HG03060 (cell line): ENCODE results near the gene SERTAD2.

ENCODE experiments used
- ATAC-seq: cut with Tn5 transposase; IDR thresholded peaks from one replicate; pipeline ENCODE4 v1.9.1; 2021; ENCODE audit warnings: low read depth, moderate number of reproducible peaks; ENCODE audit not compliant: unreplicated experiment

The SERTAD2 gene

GRCh38 chr2:64653109-64654062 lies at the start of gene SERTAD2:
TSS of gene SERTAD2 (minus strand) at chr2:64653913. CDS start at chr2:64636871, 17,042 bp downstream.
- ATAC-seq = no peak

- peak; percentile 30 for ATAC-seq
These were observed 46.6 kb upstream of the SERTAD2 start for GRCh38 chr2:64700133-64700809.

GRCh38 chr2:64699712-64700111 lies 46.0 kb upstream of the SERTAD2 start:
- peak; percentile 23 for ATAC-seq

- ATAC-seq = peak; percentile 79
These were observed 45.1 kb upstream of the SERTAD2 start for GRCh38 chr2:64698668-64699444.

GRCh38 chr2:64698177-64698643 lies 44.5 kb upstream of the SERTAD2 start:
- ATAC-seq = no peak

- no peak for ATAC-seq
These were observed 43.8 kb upstream of the SERTAD2 start for GRCh38 chr2:64697297-64698176.

- ATAC-seq = no peak
These were observed 42.9 kb upstream of the SERTAD2 start for GRCh38 chr2:64696636-64697035.

DNA sequence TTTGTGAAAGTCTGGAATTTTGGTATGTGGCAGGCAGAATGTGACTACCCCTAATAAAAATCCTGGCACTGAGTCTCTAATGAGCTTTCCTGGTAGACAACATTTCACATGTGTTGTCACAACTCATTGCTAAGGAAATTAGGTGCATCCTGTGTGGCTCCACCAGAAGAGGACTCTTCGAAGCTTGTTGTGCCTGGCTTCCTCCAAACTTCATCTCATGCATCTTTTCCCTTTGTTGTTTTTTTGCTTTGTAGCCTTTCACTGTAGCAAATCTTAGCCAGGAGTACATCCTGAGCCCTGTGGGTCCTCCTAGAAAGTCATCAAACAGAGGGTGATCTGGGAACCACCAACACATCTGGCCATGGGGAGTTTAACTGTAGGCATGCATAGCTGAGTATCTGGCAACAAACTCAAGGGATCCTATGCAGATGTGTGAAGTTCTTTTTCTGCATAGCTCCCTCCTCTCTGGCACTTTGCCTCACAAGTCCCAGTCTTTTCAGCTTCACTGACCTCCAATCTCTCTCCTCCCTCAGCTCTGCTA lies 42.1 kb upstream of the SERTAD2 start:
- ATAC-seq = no peak

GRCh38 chr2:64692401-64692800 lies 38.7 kb upstream of the SERTAD2 start:
- no peak for ATAC-seq

DNA sequence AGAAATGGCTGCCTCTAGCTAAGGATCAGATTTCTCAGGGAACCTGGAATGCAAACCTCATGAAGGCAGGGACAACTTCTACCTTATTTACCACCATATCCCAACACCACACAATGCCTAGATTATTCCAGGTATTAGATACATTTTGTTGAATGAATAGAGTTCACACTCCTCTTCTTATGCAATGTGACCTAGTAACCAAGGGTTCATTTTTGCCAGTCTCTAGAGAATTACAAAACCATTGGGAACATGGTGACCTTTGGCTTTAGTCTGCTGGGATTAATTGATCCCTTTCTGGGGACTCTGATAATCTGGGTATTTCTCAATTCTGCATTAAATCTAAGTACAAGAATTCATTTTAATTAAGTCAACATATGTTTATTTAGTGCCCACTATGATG lies 35.2 kb upstream of the SERTAD2 start:
- no peak for ATAC-seq

DNA sequence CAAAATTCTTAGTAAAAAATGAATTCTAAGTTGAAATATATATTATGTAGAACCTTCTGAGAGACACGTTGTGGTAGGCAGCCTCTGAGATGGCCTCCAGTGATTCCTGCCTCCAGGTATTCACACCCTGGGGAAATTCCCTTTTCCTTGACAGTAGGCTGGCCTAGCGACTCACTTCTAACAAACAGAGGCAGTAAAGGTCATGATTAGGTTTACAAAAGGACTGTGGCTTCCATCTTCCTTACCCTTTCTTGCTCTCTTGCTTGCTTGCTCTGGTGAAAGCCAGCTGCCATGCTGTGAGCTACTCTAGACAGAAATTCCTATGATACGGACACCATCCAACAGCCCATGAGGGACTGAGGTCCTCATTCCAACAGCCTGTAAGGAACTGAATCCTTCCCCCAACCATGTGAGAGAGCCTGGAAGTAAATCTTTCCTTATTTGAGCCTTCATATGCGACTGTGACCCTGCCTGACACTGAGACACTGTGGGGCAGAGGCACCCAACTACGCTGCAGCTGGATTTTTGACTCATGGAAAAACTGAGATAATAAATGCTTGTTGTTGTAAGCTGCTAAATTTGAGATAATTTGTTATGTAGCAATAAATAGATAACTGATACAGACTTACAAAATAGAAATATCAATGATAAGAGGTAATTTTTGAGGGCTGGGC lies 32.7 kb upstream of the SERTAD2 start:
- no peak for ATAC-seq

- ATAC-seq = no peak
These were observed 31.7 kb upstream of the SERTAD2 start for GRCh38 chr2:64685430-64685829.

DNA sequence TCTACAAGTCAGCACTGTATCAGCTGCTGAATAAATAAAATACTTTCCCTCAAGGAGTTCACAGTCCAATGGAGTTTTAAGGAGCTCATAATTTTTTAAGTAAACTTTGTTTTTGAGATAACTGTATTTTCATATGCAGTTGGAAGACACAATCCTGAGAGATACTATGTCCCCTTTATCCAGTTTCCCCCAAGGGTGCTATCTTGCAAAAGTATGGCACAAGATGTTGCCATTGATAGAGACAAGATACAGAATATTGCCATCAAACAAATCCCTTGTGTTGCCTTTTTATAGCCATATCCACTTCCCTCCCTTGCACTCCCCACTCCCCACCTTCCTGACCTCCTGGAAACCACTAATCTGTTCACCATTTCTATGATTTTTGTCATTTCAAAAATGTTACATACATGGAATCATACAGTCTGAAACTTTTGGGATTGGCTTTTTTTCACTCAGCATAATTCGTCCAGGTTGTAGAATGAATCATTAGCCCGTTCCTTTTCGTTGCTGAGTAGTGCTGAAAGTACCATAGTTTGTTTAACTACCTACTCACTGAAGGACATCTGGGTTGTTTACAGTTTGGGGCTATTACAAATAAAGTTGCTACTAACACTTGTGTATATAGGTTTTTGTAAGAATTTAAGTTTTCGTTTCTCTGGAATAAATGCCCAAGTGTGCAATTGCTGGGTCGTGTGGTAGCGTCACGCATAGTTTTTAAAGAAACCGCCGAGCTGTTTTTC lies 30.2 kb upstream of the SERTAD2 start:
- ATAC-seq = no peak

GRCh38 chr2:64681479-64681967 lies 27.8 kb upstream of the SERTAD2 start:
- no peak for ATAC-seq

GRCh38 chr2:64679673-64680425 lies 26.1 kb upstream of the SERTAD2 start:
- no peak for ATAC-seq

- ATAC-seq = no peak
These were observed 25.3 kb upstream of the SERTAD2 start for GRCh38 chr2:64678771-64679590.

GRCh38 chr2:64677530-64677929 lies 23.8 kb upstream of the SERTAD2 start:
- ATAC-seq = no peak
